ENCODE results near the gene DICER1.
A peak's percentile ranks its signal among the peaks of the same experiment; 100 is the strongest.

Gene DICER1

DNA sequence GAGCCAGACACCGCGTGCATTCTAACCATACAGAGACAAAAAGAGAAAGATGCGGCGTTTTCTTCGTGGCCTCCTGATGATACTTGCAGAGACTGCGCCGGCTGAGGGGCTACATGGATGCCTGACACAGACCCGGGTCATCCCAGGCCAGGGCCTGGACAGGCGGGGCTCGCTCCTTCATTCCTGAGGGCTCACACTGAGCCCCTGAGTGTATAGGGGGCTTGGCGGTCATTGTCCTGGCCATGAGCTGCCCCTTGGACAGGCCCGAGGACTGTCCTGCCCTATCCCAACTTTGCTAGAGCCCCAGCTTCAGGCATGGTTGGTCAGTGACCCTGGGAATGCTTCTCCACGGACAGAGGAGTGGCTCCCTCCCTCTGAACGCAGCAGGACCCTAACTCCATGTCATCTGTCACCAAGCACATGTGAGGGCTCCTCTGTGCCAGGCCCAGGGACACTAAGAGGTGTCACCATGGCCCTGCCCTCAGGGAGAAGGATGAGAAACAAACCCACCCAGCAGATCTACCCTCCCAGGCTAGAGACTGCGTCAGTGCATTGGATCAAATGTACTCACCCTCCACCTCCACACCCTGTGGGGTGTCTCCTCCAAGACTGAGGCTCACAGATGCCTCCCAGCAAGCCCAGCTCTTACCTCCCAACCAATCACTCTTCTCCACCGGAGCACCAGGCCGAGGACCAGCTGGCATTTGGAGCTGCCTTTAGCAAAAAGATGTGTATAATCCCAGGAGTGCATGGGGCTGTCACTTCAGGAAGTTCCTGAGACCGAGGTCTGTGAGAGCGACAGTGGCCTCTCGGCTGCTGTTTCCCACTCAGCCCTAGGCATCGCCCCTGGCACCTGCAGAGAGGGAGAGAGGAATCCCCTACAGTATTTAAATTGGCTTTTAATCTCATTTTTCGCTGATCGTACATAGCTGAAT lies 102.7 kb downstream of the DICER1 start:
- peak in 1 of 2 donors; percentile 62 for DNase-seq
- Histone ChIP-seq H3K4me1 (no peaks in the 10 kb centered on the region), H3K9me3 (no peaks in the 10 kb centered on the region), H3K4me3 (no peak overlapping the region), H3K27ac (no peak overlapping the region), H3K36me3 (no peaks in the 10 kb centered on the region), H3K27me3 (no peaks in the 10 kb centered on the region)
- TF ChIP-seq, protein P1, sequence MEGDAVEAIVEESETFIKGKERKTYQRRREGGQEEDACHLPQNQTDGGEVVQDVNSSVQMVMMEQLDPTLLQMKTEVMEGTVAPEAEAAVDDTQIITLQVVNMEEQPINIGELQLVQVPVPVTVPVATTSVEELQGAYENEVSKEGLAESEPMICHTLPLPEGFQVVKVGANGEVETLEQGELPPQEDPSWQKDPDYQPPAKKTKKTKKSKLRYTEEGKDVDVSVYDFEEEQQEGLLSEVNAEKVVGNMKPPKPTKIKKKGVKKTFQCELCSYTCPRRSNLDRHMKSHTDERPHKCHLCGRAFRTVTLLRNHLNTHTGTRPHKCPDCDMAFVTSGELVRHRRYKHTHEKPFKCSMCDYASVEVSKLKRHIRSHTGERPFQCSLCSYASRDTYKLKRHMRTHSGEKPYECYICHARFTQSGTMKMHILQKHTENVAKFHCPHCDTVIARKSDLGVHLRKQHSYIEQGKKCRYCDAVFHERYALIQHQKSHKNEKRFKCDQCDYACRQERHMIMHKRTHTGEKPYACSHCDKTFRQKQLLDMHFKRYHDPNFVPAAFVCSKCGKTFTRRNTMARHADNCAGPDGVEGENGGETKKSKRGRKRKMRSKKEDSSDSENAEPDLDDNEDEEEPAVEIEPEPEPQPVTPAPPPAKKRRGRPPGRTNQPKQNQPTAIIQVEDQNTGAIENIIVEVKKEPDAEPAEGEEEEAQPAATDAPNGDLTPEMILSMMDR (IDR thresholded peaks at IDR 0.05): no peak
- intact Hi-C loops (cut with DNase I; ENCODE audit: low total_unique reads): no loop called here

DNA sequence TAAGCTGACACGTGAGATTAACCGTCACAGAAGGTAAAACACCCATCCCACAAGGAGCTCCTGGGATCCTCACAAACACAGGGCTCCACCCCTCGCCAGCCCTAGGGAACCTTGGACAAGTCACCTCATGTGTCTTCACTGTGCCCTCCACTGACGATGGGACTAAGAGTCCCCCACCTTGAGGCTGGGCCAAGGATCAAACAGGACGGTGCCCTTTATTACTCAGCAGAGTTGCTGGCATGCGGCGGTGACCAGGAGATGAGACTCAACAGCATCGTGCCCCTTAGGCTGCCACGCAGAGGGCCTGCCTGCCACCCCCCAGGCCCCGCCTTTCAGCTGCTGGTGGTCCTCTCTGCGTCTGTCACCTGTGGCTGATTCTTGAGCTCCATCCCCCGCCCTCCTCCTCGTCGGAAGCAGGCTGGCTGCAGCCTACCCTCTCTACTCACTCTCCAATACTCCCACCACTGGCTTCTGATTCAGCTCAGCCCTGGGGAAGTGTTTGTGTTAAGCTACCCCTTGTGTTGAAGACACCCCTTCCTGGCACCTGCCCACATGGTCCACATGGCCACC lies 105.2 kb downstream of the DICER1 start:
- Histone ChIP-seq H3K4me3 (no peak overlapping the region), H3K9me3 (no peaks in the 10 kb centered on the region), H3K4me1 (no peaks in the 10 kb centered on the region), H3K27me3 (no peaks in the 10 kb centered on the region), H3K27ac (no peak overlapping the region), H3K36me3 (no peaks in the 10 kb centered on the region)
- intact Hi-C loops (cut with DNase I; ENCODE audit: low total_unique reads): no loop called here
- TF ChIP-seq, protein P1 (IDR thresholded peaks at IDR 0.05): no peak
- peak in 1 of 2 donors; percentile 38 for DNase-seq

DNA sequence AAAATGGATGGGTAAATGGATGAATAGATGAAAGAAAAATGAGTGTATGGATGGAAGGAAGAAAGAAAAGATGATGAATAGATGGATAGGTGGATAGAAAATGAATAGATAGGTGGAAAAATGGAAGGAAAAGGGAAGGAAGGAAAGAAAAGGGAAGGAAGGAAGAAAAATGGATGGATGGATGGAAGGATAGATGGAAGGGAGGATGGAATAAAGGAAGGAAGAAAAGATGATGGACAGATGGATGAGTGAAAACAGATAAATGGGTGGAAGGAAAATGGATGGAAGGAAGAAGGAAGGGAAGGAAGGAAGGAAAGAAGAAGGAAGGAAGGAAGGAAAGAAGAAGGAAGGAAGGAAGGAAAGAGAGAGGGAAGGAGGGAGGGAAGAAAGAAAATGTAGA lies 107.4 kb downstream of the DICER1 start:
- H3K4me1 ChIP-seq: no peaks in the 10 kb centered on the region
- H3K27ac ChIP-seq: no peak overlapping the region
- no peak overlapping the region for H3K4me3 ChIP-seq
- H3K36me3 ChIP-seq: no peaks in the 10 kb centered on the region
- no peaks in the 10 kb centered on the region for H3K9me3 ChIP-seq
- no peaks in the 10 kb centered on the region for H3K27me3 ChIP-seq
- DNase-seq: no peak
- TF ChIP-seq, protein P1 (IDR thresholded peaks at IDR 0.05): no peak
- intact Hi-C loops (cut with DNase I; ENCODE audit: low total_unique reads): no loop called here

DNA sequence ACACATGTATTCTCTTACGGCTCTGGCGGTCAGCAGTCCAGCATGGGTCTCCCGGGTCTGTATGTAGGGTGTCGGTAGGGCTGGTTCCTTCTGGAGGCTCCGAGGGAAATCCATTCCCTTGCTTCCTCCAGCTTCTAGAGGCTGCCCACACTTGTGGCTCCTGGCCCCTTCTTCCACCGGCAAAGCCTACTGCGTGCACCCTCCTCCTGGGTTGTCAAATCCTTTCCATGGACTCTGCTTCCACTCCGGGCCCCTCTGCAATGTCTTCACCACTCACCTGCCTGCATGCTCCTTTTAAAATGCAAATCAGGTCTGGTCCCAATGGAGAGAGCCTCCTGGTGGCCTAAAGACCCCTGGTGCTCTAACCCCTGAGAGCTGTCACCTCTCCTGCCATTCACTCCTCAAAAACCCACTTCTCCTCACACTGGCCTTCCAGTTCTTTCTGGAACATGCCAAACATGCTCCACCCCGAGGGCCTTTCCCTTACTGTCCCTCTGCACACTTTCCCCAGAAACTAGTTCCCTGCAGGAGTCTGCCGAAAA lies 108.5 kb downstream of the DICER1 start:
- peak in 1 of 2 donors; percentile 53 for DNase-seq
- intact Hi-C loops (cut with DNase I; ENCODE audit: low total_unique reads): no loop called here
- H3K27me3 ChIP-seq: no peaks in the 10 kb centered on the region
- TF ChIP-seq, protein P1 (IDR thresholded peaks at IDR 0.05): no peak
- no peaks in the 10 kb centered on the region for H3K9me3 ChIP-seq
- H3K36me3 ChIP-seq: no peaks in the 10 kb centered on the region
- no peak overlapping the region for H3K27ac ChIP-seq
- no peaks in the 10 kb centered on the region for H3K4me1 ChIP-seq
- H3K4me3 ChIP-seq: no peak overlapping the region

DNA sequence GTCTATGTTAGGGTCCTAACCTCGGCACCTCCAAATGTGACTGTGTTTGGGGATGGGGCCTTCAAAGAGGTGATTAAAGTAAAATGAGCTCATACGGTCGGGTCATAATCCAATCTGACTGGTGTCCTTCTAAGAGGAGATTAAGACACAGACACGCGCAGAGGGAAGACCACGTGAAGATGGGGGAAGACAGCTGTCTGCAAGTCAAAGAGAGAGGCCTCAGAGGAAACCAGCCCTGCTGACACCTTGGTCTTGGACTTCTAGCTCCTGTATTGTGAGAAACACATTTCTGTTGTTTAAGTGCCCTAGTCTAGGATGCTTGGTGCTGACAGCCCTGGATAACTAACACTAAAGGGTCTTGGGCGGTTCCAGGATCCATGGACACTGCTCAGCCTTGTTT lies 109.6 kb downstream of the DICER1 start:
- no peak overlapping the region for H3K4me3 ChIP-seq
- H3K9me3 ChIP-seq: no peaks in the 10 kb centered on the region
- TF ChIP-seq, protein P1 (IDR thresholded peaks at IDR 0.05): no peak
- no peak overlapping the region for H3K27ac ChIP-seq
- peak in 1 of 2 donors; percentile 34 for DNase-seq
- no peaks in the 10 kb centered on the region for H3K27me3 ChIP-seq
- H3K36me3 ChIP-seq: no peaks in the 10 kb centered on the region
- H3K4me1 ChIP-seq: no peaks in the 10 kb centered on the region
- intact Hi-C loops (cut with DNase I; ENCODE audit: low total_unique reads): no loop called here
